ENCODE measurements around the gene POLN. TPM values are rescaled to one million over a fixed set of nuclear protein-coding genes. Genes with fewer than 3 reads are reported as not detected.

Gene POLN
- total RNA-seq, 1 experiment from 2014 or later = 0.26 TPM

- TF ChIP-seq EZH2phosphoT487 (IDR thresholded peaks at IDR 0.05; ENCODE audit: borderline replicate concordance, low read length) = no peak
- no peaks in the 10 kb centered on the region for H3K4me1 ChIP-seq (ENCODE audit: insufficient read depth, low read length)
- BruUV-seq (replicated peaks) = no TSS peak
Measured at GRCh38 chr4:2075171-2075986, 166.5 kb downstream of the POLN start.

GRCh38 chr4:2074588-2074987, 167.3 kb downstream of the POLN start:
- no peak overlapping the region for H3K4me3 ChIP-seq (ENCODE audit: low read length)
- ChIA-PET CTCF (no interaction called here), POLR2A (ENCODE audit: unreplicated experiment) (no interaction called here)
- TF ChIP-seq EZH2phosphoT487 (IDR thresholded peaks at IDR 0.05; ENCODE audit: borderline replicate concordance, low read length) (no peak), CTCF (conservative IDR thresholded peaks at IDR 0.05; ENCODE audit: low read depth, low read length) (no peak), EZH2 (IDR thresholded peaks at IDR 0.05; ENCODE audit: low read length, unreplicated experiment) (no peak)
- no peaks in the 10 kb centered on the region for H3K4me1 ChIP-seq (ENCODE audit: insufficient read depth, low read length)
- H2AFZ ChIP-seq (ENCODE audit: low read length) = no peak overlapping the region
- no peak overlapping the region for H3K27ac ChIP-seq (ENCODE audit: low read length)
- intact Hi-C loops (cut with micrococcal nuclease) = no loop called here
- DNase-seq (no peak), ATAC-seq (no peak)
- no peaks in the 10 kb centered on the region for H3K36me3 ChIP-seq (ENCODE audit: low read depth, low read length)
- H3K4me2 ChIP-seq (ENCODE audit: low read length) = no peak overlapping the region
- no peaks in the 10 kb centered on the region for H3K9me2 ChIP-seq (replicated peaks; ENCODE audit: low read length)
- BruUV-seq (replicated peaks) = no TSS peak
- H3K27me3 ChIP-seq (ENCODE audit: low read length) = no peaks in the 10 kb centered on the region
- no peaks in the 10 kb centered on the region for H3K9me3 ChIP-seq (ENCODE audit: low read length)
- no peaks in the 10 kb centered on the region for H3F3A ChIP-seq (ENCODE audit: low read length, unreplicated experiment)
- no peaks in the 10 kb centered on the region for H3K79me2 ChIP-seq (ENCODE audit: low read length)
- no peaks in the 10 kb centered on the region for H4K20me1 ChIP-seq (ENCODE audit: low read length)
- no peak overlapping the region for H3K9ac ChIP-seq (ENCODE audit: low read length)

More at GRCh38 chr4:2075171-2075986, 166.5 kb downstream of the POLN start:
- Histone ChIP-seq H3K9me2 (replicated peaks; ENCODE audit: low read length) (no peaks in the 10 kb centered on the region), H3K36me3 (ENCODE audit: low read depth, low read length) (no peaks in the 10 kb centered on the region), H4K20me1 (ENCODE audit: low read length) (no peaks in the 10 kb centered on the region), H3K27ac (ENCODE audit: low read length) (no peak overlapping the region), H3K79me2 (ENCODE audit: low read length) (no peaks in the 10 kb centered on the region), H3F3A (ENCODE audit: low read length, unreplicated experiment) (no peaks in the 10 kb centered on the region), H2AFZ (ENCODE audit: low read length) (no peak overlapping the region), H3K27me3 (ENCODE audit: low read length) (no peaks in the 10 kb centered on the region), H3K4me3 (ENCODE audit: low read length) (no peak overlapping the region), H3K4me2 (ENCODE audit: low read length) (no peak overlapping the region), H3K9ac (ENCODE audit: low read length) (no peak overlapping the region), H3K9me3 (ENCODE audit: low read length) (no peaks in the 10 kb centered on the region)
- intact Hi-C loops (cut with micrococcal nuclease) = no loop called here
- ATAC-seq = no peak
- DNase-seq = no peak
- POLR2A ChIA-PET (ENCODE audit: unreplicated experiment) = no interaction called here
- CTCF ChIA-PET = no interaction called here

- DNase-seq = no peak
- no peak for TF ChIP-seq EZH2phosphoT487 (IDR thresholded peaks at IDR 0.05; ENCODE audit: borderline replicate concordance, low read length)
- TF ChIP-seq CTCF (conservative IDR thresholded peaks at IDR 0.05; ENCODE audit: low read depth, low read length) = no peak
- no peak for TF ChIP-seq EZH2 (IDR thresholded peaks at IDR 0.05; ENCODE audit: low read length, unreplicated experiment)
- no peaks in the 10 kb centered on the region for H3K4me1 ChIP-seq (ENCODE audit: insufficient read depth, low read length)
- H3F3A ChIP-seq (ENCODE audit: low read length, unreplicated experiment) = no peaks in the 10 kb centered on the region
- CTCF ChIA-PET = no interaction called here
- no TSS peak for BruUV-seq (replicated peaks)
- no peak overlapping the region for H2AFZ ChIP-seq (ENCODE audit: low read length)
- intact Hi-C loops (cut with micrococcal nuclease) = no loop called here
- H3K4me2 ChIP-seq (ENCODE audit: low read length) = no peak overlapping the region
- H3K9me2 ChIP-seq (replicated peaks; ENCODE audit: low read length) = no peaks in the 10 kb centered on the region
- H3K27ac ChIP-seq (ENCODE audit: low read length) = no peak overlapping the region
- no peak for ATAC-seq
- POLR2A ChIA-PET (ENCODE audit: unreplicated experiment) = no interaction called here
- no peak overlapping the region for H3K9ac ChIP-seq (ENCODE audit: low read length)
- H4K20me1 ChIP-seq (ENCODE audit: low read length) = no peaks in the 10 kb centered on the region
- H3K79me2 ChIP-seq (ENCODE audit: low read length) = no peaks in the 10 kb centered on the region
- H3K4me3 ChIP-seq (ENCODE audit: low read length) = no peak overlapping the region
- no peaks in the 10 kb centered on the region for H3K36me3 ChIP-seq (ENCODE audit: low read depth, low read length)
- H3K27me3 ChIP-seq (ENCODE audit: low read length) = no peaks in the 10 kb centered on the region
- H3K9me3 ChIP-seq (ENCODE audit: low read length) = no peaks in the 10 kb centered on the region
Measured at GRCh38 chr4:2073808-2074481, 168.0 kb downstream of the POLN start.

Data from PC-3 (cell line).